Hematopoietic multipotent progenitor cell treated with erythropoietin and hydrocortisone succinate and interleukin-3 and kit ligand, for 8 days (in vitro differentiated cells): ENCODE results near the gene IGF1R.

ENCODE experiments used
- DNase-seq: peaks from one replicate; pipeline ENCODE4 v3.0.0-alpha.2; 2015

IGF1R gene

DNA sequence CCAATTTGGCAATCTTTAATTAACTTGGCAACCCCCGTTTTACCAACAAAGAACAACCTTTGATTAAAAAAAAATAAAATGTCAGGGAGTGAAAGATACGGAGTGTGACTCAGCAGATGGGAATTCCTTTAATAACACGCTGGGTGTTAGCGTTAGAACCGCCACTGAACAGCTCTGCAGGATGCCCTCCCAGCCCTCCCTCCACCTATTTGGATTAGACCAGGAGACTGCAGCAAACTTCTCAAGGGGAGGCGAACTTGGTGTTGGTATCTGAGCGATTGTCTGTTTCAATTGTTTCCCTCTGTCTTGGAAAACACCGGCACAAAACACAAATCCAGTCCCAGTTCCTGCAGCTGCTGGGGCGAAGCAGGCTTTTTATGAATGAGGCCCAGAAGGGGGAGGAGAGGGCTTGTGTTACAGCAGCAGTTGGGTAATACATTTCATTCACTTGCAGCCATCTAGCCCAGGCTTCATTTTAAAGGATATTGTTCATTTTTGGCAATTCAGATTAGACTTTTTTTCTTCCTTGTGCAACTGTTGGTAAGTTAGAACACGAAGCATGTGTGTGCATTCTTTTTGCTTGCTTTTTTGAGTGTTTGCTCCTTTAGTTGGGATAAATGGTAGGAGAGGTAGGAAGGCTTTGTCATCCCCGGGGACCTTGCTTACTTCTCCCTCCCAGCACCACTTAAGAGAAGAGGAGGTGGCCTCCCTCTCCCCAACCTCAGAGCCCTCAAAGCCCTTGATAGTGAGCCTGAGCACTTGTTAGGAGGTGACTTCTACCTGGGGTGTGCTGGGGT, 152.3 kb downstream of the IGF1R start:
- DNase-seq: peak; percentile 73

DNA sequence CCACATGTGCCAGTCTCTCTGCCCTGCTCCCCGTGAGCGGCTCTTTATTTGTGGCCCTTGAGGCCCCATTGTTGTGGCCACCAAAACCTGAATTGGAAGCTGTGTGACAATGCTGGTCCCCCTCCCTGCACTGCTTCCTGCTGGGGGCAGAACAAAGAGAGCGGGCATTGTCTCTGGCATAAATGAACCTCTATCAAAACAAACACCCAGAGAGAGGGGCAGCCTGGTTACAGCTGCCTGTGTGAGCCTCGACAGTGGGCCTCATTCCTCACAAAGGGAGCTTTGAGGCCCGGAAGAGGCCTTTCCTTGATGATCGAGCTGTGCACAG, 152.9 kb downstream of the IGF1R start:
- no peak for DNase-seq

DNA sequence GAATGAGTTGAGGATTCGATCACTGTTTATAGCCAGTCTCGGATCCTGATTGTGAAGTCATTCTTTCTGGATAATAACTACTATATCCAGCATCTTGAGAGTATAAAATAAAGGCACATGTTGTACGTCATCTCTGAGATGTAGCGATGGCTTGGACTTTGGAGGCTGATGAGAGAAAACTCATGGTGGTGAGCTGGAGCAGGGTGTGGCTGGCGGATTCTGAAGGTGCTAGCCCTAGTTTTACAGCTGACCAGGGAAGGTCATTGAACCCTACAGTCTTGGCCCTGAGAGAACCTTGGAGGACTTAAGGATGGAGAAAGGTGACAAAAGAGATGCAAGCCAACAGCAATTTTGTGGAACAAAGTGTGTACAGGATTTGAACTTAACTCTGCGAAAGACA, 153.8 kb downstream of the IGF1R start:
- DNase-seq: no peak

DNA sequence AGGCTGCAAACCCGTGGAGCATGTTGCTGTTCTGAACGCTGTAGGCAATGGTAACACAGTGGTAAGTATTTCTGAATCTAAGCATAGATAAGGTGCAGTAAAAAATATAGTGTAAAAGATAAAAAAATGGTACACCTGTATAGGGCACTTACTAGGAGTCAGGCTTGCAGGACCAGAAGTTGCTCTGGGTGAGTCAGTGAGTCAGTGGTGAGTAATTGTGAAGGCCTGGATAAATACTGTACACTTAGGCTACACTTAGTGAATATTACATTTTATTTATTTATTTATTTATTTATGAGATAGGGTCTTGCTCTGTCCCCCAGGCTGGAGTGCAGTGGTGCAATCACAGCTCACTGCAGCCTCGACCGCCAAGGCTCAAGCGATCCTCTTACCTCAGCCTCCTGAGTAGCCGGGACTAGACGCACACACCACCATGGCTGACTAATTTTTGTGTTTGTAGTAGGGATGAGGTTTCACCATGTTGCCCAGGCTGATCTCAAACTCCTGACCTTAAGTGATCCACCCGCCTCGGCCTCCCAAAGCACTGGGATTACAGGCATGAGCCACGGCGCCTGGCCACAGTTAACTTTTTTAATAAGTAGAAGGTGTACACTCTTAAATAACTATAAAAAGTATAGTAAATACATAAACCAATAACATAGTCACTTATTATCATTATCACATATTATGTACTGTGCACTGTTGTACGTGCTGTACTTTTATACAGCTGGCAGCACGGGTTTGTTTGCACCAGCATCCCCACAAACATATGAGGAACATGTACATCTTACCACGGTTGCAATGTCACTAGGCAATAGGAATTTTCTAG, 155.1 kb downstream of the IGF1R start:
- no peak for DNase-seq

DNA sequence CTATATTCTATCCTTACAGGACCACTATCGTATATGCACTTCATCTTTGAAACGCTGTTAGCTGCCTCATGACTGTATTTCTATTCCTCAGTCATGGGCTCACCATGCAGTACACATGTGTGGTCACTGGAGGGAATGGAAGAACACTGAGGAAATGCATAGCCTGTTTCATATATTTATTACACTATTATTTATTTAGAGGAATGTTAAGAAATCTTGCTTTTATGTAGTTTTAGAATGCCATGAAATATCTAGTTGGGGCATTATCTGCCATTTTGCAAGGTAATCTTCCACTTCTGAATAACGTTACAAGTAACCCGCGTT, 155.7 kb downstream of the IGF1R start:
- DNase-seq: no peak

DNA sequence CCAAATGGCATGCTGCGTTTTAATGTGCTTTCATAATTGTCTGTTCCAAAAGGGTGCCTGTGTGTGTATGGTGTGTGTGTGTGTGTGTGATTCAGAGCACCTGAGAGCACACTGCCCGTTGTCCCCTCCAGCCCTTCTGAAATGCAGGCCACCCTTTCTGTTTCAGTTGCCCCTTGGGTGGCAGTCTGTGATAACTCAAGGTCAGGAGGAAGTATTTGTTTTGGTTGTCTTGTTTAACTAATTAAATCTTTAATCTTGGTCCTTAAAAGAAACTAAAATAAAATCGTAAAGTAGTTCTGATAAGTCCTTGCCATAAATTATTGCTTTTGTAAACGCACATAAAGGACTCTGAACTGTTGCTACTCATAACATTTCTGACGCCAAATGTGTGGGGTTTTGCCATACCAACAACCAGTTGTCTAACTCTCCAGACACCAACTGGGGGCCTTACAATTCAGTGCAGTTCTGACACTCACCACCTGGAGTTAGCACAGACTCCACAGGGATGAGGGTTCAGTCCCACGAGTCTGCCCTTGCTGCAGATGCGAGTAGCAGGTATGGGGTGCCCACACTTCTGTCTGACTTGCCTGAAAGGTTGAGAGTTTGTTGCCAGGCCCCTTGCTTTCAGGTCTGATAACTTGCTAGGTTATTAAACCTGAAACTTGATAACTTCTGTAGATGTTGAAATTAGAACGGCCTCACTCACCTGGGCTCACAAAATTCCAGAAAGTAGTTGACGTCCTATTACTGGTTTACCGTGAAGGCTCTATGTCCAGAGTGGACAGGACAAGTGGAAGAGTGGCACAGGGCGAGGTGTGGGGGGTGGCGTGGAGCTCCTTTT, 157.3 kb downstream of the IGF1R start:
- peak; percentile 44 for DNase-seq

DNA sequence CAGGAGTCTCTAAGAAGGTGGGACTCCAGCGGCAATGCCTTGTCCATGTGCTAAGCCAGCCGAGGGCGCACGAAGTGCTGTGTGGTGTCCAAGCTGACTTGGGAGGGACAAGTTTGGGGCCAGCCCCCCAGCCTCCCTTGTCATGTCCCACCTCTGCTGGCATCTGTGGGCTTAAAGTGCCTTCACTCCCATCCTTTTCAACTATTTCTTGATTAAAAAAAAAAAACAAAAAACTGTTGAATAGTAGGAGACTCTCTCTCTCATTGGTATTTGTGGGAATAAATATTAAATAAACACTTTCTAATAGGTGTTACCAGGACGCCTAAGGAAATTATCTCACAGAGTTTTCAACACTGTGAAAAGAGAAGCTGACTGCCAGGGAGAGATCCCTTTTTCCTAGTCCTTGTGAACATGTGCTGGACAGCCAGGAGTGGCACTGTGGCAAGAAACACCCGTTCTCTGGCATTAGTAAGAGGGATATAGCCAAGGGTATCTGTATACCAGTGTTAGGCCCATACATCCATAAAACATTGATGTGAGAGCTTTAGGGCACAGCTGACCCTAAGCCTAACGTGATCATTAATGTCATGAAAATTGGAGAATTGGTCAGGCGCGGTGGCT, 158.0 kb downstream of the IGF1R start:
- no peak for DNase-seq

DNA sequence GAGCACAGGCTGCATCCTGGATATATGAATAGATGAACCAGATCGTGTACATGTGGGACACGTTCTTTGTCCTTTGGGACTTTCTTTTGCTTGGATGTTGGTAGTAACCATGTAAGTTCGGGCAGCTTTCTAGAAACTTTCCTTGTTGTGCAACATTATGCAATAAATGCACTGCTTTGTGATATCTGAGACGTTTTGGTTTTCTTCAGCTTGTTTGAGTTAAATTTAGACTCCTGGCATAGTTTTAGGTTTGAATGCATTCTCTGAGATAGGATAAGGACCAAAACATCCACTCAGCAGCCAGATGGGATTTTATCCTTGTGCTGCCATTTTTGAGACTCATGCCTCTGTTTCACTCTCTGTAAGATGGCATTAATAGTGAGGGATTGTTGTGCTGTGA, 158.9 kb downstream of the IGF1R start:
- no peak for DNase-seq

DNA sequence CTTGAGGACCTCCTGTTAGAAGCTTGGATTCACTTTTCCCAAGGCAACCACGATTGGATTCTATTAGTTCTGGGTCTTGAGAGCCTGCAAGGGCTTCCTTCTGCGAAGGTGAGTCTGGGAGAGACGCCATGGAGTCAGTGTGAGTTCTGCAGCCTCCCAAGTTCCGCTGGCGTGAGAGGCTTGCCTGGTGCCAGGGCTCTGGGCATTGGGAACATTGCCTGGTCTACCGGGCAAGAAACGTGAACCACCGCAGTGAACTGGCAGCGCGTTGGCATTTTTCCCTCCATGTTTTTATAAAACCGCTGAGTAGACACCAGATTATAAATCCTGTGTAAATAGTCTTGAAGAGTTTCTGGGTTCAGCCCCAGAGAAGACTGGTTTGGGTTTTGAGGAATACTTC, 160.9 kb downstream of the IGF1R start:
- DNase-seq: no peak

DNA sequence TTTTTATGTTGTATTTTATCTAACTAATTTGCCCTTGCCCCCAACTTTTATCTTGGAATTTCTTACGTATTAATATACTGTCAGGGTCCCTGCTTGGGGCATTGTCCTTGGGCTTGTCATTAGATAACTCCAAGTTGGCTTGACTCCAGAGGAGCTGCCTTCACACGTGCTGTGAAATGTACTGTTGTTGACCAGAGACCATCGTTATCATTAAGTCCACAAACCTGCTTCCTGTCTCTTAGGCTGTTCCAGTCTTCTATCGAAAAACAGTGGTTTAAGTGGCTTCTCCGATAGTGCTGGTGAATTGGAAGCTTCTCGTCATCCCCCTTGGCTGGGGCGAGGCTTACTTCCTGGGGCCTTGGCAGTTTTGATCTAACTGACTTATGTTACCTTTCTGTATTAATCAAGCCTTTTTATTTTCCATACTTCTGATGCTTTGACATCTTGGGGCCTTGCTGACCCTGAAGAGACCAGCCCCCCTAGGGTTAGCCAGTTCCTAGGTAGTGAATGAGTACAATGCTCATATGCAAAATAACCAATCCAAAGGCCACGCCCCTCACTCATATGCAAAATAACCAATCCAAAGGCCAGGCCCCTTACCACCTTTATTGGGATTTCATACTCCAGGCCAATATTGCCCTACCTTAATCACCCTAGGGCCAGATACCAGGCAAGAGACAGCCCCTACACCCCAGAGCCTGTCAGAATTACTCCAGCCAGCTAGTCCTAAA, 164.5 kb downstream of the IGF1R start:
- DNase-seq: peak; percentile 97

DNA sequence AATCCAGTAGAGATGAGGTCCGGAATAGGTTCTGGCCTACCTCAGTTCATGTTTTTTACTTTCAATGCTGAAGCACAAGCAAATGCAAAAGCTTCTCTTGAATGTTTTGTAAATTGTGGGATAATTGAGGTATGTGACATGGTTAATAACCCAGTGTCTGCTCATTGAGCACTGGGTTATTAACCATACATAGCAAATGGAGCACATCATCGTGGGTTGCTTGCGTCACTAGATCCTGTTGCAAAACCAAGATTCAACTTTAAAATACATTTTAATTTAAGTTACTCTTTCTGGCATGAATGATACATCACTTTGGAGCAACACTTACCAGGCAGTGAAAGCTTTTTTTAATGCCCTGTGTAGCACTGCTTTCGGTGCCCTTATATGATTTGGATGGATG, 165.6 kb downstream of the IGF1R start:
- DNase-seq: no peak

DNA sequence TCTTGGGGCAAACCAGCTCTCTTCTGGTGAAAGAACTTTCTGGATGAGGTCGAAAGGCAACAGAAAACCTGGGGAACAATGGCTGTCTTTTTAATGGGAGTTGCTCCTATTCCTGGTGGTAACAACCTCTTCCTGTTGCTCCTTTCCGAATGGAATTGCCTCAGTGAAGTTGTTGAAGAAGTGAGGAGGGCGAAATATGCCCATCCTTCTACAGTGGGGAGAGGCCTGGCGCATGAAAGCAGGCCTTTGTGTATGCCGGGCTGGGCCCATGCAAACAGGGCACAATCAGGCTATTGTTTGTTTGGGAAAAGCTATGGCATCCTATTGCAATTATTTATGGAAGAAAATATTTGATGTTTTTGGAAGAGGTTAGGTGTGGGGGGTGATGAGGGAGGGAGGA, 166.9 kb downstream of the IGF1R start:
- no peak for DNase-seq

DNA sequence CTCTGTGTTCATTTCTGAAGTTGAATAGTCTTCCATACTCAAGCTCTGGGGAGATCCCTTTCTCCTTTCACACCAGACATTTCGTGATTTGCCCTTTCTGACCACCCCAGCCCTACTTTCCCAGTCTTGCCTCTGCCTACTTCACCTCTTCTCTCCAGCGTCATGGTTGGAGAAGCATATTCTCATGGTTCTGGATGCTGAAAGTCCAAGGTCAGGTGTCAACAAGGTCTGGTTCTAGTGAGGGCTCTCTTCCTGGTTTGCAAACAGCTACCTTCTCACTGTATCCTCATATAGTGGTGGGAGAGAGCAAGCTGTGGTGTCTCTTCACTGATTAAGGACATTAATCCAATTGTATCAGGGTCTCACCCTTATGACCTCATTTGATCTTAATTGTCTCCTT, 169.4 kb downstream of the IGF1R start:
- DNase-seq: no peak

DNA sequence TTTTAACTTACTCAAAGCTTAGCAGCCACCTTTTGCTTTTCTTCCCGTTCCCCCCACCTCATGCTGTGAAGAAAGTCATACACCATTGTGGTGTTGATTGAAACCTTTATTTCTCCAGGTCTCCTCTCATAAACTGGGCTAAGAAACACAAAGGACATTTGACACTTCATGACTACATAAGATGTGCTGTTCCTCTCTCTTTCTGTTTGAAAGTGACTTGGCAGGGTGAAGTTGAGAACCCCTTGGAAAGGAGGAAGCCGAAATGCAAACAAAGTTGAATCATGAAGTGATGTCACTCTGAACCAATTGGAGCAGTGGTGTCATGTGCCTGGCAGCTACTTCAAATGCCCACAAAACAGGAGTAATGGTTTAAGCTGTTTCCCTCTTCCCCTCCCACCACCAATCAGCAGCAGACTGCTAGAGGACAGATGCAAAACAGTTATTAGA, 174.7 kb downstream of the IGF1R start:
- no peak for DNase-seq

DNA sequence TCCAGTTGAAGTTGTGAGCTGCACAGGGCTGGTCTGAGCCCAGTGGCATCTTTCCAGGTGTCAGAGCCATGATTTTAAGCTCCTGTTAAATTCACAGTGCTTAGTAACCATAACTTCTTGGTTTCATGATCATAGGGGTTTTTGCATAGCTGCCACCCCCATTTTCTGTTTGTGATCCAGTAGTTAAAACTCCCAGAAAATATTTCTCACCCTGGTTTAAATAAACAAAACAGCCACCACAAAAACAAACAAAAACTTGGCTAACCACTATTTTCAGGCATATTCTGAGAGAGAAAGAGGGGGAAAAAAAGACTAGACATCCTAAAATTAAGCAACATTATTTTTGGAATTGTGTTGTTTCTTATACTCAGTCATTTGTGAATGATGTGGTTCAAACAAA, 175.3 kb downstream of the IGF1R start:
- no peak for DNase-seq

DNA sequence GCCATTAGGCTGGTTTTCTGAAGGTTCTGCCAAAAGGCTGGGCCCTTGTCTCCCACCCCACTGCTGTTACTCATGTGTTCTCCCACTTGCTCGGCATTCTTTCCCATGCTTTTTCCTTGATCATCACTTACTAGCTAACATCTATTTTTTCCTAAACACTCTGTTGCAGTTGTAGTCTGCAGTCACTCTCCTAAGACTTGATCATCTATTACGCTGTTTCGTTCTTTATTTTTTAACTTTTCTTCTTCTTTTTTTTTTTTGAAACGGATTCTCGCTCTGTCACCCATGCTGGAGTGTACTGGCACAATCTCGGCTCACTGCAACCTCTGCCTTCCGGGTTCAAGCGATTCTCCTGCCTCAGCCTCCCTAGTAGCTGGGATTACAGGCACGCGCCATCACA, 176.3 kb downstream of the IGF1R start:
- DNase-seq: no peak

DNA sequence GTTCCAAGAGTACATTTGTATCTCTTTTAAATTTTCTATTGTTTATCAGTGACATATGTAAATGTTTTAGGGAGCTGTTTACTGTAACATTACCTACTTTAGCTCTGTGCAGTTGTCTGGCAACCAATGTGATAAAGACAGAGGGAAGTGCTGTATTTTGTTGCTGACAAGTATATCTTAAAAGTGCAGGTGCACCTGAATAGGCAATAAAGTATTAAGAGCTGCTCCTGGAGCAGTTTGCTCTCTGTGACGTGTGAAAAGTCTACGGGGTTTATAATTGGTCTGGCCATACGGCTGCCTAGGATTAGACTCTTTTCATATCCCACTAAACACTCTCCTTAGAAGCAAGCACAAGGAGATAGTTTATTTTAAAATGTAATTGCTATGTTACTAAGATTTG, 178.3 kb downstream of the IGF1R start:
- no peak for DNase-seq

DNA sequence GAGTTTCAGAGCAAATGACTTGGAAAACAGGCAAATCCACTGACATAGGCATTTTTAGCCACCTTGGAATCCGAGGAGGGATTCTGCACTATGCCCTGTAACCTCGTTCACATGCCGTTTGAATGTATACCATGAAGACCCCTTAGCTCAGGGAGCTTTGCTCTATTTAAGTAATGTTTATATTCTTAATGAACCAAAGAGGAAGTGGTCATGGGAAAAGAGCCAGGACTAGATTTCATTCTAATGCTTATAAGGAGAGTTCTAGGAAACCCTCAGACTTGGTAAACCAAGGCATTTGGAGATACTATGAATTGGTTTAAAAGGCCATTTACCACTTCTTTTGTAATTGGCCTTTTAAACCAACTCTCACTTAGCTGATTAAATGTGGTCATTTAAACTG, 178.9 kb downstream of the IGF1R start:
- DNase-seq: no peak

DNA sequence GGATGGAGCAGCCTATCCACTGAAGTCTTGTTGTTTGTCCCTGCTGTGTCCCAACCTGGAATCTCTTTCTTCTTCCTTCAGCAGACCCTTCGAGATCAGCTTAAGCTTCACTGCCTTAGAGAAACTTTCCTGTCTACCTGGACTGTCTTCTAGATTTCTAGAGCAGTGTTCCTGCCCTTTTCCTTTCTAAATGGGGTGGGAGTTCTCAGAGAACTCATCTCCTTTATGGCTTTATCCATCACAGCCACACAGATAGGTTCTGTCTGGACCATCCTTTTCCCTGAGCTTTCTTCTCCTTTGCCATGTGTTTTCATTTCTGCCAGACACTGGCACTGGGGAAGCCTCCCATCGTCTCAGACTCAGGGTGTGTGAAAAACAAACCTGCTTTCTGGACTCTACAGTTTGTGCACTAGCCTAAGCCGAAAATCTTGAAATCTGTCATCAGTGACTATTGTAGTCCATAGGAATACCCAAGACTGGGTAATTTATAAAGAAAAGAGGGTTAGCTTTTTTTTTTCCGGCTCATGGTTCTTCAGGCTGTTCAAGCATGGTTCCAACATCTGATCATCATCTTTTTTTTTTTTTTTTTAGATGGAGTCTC, 181.8 kb downstream of the IGF1R start:
- no peak for DNase-seq

DNA sequence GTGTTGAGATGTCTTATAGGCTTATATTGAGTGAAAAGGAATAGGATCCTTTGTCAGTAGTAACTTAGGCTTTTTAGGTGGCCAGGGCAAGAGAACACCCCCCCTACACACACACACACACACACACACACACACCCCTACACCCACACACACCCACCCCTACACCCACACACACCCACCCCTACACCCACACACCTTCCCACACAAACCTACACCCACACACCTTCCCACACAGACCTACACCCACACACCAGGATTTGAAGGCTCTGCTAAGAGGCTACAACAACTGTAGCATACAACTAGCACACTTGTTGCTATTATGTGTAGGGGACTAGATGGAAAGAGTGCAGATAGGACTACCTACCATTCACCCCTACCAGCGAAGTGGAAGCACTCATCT, 186.6 kb downstream of the IGF1R start:
- no peak for DNase-seq

DNA sequence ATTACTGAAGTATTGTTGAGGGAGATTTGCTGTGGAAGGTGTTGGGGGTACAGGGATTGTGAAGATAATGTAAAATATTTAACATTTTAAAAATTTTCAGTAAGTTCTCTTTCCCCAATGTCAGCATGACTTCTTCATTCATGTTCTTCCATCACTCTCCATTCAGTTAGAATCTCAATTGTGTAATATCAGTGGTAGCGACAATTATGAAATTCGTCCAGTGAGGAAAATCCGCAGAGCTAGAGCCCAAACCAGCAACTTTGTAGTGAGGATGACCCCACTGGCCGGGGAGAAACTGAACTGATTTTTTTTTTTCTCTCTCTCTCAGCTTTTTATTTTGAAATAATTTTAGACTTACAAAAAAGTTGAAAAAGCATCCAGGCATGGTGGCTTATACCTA, 187.5 kb downstream of the IGF1R start:
- no peak for DNase-seq
